NCI-H1930 (cell line): ENCODE results near the gene GTSE1.

ENCODE experiments used
- DNase-seq, 2 experiments: peaks; one replicate each; lab custom pipeline; 2025; lab: John Stamatoyannopoulos, UW

The GTSE1 gene

DNA sequence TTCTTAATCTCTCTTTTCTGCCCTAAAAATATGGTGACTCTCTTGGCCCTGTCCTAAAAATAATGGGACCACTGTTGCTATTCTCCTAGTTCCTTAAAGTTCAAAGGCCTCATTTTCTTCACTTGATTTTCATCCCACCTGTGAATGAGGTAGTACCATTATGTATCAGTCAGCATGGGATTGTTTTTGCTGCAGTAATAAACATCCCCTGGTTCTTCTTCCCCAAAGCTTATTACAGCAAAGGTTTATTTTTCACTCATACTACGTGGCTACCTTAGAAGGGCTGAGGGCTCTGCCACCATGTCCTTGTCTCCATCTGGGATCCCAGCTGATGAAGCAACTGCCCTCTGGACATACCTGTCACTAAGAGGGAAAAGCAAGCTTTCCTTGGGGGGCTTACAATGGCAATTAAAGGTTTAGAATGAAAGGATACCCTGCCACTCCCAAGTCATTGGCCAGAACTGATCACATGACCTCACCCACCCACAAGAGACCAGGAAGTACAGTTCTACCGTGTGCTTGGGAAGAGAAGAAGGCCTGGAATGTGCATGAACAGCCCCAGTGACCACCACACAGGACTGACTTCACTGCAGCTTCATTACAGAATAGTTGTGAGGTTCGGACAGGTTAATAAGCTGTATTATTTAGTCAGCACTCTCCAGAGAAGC is 21.1 kb upstream of the GTSE1 start:
- DNase-seq, result no peak

DNA sequence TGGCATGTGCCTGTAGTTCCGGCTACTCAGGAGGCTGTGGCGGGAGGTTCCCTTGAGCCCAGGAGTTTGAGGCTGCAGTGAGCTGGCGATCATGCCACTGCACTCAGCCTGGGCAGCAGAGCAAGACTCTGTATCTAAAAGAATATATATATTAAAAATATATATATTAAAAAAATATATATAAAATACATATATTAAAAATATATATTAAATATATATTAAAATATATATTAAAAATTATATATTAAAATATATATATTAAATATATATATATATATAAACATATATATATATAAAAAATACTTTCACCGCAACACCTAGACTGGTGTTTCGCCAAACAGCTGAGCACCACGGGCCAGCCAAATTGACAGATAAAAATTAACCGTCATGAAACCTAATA is 20.1 kb upstream of the GTSE1 start:
- DNase-seq, result no peak

DNA sequence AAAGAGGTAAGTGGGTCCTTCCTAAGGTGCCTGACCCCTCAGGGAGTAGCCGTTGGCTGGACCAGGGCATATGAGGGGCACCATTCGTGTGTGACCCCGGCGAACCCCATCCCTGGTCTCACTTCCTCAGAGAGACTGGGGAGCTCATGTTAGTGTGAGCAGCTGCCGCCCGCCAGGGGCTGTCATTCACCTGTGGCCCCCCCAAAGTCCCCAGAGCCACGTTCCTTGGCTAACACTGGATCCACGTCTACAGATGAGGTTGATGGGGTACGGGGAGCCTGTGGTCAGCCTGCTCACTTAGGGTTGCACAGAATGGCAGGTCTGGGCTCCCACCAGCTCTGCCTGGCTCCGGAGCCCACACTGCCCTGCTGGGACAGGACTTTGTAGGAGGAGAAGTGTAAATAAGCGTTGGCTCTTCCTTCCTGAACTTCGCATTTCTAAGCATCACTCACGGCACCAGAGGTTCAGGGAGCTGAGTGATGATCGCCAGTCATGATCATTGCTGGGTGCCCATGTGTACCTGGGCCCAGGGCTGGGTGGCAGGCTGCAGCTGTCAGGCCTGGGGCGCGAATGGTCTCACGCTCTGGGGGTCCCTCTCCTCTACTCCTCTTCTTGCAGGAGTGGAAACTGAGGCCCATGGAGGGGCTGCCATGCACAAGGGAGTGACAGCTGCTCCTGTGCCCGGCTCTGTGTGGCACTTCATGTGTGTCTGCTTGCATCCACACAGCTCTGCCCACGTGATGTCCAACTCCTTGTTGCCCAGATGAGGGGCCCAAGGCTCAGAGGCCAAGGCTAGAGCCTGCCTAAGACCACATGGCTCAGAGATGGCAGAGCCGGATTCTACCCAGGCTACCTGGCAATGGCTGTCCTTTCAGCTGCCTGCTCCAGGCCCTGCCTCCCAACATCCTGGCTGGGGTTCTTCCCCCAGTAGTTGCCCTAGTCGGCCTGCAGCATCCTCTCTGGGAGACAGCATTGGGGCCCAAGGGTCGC is 17.7 kb upstream of the GTSE1 start:
- DNase-seq, result no peak

DNA sequence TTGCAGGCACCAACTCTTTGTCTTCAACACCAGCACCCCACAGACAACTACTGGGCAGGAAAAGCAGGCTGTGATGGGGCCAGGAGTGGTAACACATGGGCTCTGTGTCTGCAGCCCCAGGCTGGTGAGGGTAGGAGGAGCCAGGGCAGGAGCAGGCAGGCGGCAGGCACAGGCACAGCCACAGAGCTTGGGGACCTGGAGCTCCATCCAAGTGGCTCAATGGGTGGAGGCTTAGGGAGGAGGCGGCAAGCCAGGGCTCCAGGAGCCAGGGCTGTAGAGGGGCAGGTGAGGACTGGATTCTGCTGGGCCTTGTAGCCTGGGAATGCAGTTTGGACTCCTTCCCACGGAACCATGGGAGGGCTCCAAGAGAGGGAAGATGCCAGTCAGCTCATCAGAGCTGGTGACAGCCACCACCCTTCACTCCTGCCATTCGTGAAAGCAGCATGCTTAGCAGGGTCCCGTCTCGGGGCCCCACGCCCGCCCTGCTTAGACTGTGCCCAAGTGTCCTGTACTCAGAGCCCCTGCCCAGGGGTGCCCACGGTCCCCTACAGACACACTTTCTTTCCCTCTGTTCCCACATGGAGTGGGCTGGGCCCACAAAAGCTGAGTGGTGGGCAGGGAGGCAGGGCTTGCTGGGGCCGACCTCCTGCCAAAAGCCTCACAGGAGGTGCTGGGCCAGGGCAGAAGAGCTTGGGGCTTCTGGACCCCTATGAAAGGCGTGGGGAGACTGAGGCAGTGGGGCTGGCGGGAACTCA is 16.4 kb upstream of the GTSE1 start:
- DNase-seq, result no peak

DNA sequence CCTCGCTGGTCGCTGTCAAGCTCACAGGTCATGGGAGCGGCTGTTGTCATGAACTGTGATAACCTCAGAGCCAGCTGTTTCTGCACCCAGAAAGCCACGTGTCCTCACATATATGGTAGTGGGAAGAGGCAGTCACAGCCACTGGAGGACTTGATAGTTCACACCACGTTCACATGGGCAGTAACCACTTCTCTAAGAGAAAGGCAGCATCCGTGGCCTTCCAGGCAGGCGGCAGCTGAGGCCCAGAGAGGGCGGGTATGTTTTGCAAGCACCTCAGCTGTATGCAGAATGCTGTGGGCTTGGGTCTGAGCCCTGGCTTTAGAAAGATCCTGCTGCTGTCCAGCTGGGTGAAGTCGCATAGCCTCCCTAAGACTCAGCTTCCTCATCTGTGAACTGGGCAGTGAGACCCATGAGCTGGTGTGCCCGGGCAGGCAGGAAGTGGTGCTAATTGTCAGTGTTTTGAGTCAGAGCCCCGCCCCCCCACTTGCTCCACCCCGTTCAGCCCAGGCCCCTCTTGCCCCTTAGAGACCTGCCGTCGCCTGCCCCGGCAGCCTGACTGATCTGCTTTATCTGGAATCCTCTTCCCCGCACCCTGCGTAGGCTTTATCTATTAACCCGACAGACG is 15.6 kb upstream of the GTSE1 start:
- no peak for DNase-seq

DNA sequence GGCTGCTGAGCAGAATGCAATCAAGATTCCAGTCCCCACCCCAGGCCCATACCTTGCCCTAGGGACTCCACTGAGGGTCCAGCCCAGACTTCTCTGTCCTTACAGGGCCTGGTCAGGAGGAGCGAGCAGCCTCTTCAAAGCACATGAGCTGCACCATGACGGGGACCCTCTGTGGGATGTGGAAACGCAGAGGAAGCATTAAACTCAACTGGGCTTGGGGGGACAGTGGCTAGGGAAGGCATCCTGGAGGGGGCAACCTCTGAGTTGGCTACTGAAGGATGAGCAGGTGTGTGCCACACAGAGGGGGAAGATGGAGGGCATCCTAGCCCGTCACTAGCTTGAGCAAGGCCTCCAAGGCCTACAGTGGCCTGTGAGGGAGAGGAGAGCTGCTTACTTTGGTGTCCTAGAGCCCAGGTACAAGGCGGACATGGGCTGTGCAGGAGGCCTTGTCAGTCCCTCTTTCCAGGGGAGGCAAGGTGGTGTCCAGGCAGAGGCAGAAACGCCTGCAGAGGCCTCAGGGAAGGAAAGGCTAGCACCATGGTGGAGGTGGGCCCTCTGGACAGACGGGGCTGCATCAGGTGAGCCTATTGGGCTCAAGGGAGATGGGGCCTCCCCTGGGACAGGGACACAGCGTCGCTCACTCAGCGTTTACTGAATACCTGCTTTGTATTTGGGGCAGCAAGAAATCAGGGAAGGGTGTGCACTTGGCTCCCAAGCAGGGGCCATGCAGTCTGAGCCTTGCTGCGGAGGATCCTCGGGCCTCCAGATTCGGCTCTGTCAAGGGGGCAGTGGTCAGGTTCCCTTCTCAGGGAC is 14.6 kb upstream of the GTSE1 start:
- DNase-seq, result no peak

DNA sequence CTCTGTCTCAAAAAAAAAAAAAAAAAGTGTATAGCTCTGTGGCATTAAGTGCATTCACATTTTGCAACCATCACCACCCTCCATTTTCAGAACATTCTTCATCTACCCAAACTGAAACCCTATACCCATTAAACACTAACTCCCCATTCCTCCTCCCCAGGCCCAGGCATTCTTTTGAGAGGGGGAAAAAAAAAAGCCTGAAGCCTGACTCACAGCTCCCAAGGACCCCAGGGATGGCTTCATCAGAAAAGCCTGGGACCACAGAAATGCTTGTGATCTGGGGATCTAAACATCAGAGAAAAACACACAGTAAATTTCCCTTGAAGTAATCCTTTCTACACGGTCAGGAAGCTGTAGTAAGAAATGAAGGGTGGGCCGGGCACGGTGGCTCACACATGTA is 10.7 kb upstream of the GTSE1 start:
- DNase-seq, result no peak

DNA sequence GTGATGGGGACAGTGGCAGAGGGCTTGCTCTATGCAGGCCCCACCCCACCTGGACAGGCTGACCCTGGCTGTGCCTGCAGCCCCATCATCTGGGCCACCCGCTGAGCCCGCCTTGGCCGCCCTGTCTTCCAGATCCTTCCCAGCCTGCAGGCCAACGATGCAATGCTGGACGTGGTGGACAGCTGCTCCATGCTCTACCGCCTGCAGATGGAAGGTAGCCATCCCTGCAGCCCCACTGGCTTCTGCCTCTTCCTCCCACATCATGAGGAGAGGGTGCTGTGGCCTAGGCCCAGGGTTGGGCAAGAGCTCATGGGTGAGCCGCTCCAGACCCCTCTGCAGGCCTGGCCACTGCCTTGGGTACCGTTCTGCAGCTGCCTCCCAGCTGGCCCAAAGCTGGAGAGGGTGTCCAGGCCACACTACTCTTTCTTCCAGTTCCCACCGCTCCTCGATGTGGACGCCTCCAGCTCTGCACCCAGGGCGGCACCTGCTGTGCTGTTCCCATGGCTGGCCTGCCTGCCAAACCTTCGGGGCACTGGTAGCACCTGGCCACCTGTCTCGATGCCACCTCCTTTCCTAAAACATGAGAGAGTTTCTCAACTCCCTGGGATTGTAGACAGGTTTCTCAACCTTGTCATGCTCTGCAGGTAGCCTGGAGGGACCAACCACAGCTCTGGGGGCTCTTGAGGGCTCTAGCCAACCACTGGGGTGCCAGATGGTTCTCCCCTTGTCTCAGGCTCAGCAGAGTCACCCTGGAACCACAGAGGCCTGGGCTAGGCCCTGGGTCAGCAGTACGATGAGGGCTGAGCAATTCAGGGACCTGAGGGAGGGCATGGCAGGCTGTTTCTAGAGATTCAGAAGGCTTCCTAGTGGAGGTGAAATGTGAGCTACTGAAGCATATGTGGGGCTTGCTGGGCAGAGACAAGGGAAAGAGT is 9.5 kb upstream of the GTSE1 start:
- no peak for DNase-seq

DNA sequence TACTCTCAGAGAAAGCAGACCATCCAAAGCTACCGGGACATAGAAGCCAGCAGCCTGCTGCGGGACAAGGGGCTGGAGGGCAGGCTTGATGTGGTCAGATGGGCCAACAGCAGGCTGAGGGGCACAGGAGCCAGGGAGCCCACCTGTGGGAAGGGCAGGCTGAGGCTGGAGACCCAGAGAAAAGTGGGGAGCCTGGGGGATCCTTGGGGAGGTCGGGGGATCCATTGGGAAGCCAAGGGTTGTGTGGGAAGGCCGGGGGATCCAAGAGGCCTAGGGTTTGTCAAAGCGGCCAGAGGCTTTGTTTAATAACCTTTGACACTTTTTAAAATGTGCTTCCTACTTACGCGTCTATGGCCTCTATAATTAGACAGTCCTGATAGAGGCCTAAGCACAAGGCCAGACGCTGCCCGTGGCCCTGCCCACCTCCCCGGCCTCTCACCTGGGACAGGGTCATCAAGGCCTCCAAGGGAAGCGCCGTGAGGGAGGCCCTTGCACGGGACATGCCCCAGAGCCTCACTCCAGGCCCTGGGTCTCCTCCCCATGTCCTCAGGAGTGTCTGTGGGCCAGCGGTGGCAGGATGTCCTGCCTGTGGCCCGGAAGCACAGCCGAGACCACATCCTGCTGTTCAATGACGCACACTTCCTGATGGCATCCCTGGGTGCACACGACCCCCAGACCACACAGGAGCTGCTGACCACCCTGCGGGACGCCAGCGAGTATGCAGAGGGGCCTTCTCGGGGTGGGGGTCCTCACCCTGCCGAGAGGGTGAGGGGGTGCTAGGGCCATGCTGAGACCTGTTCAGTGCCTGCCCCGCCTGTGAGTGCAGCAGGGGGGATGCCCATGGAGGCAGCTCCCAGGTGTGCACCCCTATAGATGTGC is 8.6 kb upstream of the GTSE1 start:
- no peak for DNase-seq

DNA sequence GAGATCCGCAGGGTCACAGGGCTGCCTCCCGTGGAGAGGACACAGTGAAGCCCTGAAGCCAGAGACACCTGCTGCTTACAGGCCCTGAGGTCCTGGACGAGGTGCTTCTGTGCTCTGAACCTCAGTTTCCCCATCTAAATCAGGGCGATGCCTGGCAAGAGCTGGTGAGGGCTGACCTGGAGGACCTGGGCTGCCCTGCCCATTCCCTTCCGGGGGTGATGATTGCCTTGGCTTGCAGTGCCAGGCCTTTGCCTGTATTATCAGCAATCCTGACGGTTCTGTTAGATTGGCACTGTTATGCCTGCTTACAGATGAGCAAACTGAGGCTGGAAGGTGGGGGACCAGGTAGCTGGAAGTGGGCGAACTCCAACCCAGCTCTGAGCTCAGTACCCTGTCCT is 7.8 kb upstream of the GTSE1 start:
- DNase-seq, result no peak

DNA sequence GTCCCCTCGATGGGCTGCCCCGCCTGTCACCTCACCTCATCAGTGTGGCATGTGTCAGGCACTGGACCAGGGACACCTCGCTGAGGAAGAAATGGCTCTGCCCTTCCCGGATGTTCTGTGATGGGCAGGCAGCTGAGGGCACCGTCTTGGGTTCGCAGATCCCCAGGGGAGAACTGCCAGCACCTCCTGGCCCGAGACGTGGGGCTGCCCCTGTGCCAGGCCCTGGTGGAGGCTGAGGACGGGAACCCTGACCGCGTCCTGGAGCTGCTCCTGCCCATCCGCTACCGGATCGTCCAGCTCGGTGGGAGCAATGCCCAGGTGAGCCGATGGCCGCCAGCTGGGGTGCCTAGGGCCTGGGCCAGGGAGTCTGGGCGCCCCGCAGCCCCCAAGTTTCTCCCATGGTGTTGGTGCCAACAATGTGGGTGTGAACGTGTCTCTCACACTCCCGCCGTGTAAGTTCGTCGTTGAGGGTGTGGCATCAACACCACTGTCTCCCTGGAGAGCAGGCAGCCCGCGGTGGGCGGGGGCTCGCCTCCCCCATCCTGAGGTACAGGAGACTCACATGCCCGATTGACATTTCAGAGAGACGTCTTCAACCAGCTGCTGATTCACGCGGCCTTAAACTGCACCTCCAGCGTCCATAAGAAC is 7.3 kb upstream of the GTSE1 start:
- DNase-seq, result no peak

DNA sequence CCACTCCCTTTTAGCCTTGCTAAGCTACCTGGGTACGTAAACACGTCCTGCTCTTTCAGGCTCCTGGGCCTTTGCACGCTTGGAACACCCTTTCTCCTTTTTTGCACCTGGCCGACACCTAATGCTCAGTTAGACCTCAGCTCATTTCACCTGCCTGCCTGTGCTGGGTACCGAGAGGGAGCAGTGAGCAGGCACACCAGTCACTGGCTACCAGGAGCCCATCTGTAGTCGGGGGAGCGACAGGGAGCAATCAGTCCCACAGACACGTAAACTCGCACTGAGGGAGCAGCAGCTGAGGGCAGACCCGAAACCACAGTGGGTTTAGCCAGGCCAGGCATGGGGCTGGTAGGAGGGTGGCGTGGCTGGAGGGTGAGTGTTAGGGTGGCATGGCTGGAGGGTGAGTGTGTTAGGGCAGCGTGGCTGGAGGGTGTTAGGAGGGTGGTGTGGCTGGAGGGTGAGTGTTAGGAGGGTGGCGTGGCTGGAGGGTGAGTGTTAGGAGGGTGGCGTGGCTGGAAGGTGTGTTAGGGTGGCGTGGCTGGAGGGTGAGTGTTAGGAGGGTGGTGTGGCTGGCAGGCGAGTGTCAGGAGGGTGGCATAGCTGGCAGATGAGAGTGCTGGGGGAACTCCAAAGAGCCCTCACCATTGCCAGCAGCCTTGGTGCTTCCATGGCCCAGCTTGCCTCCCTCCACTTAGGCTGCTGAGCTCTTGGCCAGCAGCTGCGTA is 6.4 kb upstream of the GTSE1 start:
- no peak for DNase-seq

DNA sequence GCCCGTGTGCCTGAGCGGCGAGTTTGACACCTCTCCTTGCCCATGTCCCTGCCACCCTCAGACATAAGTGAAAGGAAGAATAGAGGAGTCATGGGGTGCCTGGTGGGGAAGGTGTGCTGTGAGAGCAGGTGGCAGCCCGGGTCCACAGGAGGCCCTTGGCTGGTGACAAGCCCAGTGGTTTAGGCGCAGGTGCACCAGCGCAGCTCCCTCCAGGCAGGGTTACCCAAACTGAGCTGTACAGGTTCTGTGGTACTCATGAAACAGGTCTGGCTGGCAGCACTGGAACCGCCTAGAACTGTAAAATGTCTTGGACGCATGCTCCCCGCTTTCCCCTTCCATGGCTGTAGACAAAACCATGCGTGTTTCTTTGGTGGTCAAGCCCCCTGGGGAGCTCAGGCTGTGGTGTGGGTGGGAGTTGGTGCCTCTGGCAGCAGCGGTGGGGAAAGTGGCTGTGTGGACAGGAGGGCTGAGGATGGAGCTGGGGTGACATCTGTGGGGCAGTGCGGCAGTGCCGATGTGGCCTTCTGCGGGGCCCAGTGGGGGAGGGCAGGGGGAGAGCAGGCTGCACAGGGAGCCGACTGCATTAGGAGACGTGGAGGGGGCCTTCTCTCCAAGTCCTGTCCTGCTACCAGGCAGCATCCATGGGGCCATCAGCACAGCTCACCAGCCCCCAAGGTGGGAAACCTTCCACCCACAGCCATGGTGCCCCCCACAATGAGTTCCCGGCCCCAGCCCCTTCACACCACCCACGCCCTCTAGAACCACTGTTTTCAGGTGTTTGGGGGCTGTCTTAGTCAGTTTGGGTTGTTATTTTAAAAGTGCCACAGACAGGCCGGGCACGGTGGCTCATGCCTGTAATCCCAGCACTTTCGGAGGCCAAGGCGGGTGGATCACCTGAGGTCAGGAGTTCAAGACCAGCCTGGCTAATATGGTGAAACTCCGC is 5.6 kb upstream of the GTSE1 start:
- DNase-seq, result no peak

DNA sequence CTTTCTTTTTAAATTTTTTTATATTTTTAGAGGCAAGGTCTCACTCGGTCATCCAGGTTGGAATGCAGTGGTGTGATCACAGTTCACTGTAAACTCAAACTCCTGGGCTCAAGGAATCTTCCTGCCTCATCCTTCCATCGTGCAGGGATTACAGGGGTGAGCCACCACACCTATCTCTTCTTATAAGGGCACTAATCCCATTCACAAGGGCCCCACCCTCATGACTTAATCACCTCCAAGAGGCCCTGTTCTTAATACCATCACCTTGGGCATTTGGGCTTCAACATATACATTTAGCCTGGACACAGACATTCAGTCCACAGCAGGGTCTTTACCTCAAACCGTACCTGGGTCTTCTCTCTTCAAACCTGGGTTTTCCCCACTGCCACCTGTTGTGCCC is 4.5 kb upstream of the GTSE1 start:
- DNase-seq, result no peak

DNA sequence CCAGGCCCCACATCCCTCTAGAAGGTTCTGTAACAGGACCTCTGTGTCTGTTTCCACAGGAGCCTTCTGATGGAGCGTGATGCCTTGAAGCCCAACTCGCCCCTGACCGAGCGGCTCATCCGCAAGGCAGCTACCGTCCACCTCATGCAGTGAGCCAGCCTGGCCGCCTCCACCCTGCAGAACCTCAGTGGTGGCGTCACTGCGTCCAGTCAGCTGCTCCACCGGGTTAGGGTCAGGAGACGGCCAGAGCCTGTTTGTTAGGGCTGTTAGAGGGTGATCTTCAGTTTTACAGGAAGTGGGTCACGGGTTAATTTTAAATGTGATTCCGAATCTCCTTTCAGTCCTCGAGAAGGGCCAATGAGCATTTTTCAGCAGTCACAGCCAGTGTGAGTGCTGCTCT is 3.9 kb upstream of the GTSE1 start:
- DNase-seq, result no peak

DNA sequence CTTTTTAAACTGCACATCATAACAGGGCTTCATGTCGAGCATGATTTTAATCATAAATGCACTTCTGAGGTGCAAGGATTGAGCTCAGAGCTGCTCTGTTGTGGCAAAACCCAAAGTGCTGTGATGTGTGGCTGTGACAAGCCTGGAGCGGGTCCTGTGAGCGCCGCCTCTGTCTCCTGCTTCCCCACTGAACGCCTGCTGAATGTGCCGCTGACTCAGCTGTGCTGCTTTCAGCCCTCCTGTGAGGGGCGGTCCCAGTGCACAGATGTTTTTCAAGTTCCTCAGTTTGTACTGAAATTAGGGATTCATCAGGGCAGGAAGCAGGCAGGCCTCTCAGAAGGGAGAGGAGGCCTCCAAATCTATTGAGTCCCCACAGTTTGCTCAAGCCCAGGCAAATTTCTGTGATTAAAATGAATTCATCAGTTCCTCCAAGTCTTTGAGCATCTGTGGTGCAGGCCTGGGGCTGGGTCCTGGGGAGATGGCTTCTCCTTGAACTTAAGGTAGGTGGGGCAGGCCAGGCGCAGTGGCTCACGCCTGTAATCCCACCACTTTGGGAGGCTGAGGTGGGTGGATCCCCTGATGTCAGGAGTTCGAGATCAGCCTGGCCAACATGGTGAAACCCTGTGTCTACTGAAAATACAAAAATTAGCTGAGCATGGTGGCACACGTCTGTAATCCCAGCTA is 3.0 kb upstream of the GTSE1 start:
- DNase-seq, result no peak
